C4-2B (cell line): ENCODE data around the gene PIK3C2G.

ENCODE experiments used
- CTCF ChIP-seq: fragments of 450-650 bp; conservative IDR thresholded peaks from 2 replicates; pipeline ENCODE4 v1.5.1; 2017; ENCODE audit warnings: mild to moderate bottlenecking
- ZFX ChIP-seq: fragments of 450-650 bp; IDR thresholded peaks from 2 replicates; pipeline ENCODE4 v1.6.1; 2017

- TF ChIP-seq CTCF (no peak), ZFX (no peak)
Observed at GRCh38 chr12:18546399-18546798, 285.1 kb downstream of the PIK3C2G start.
